Neuronal stem cell (in vitro differentiated cells): ENCODE data around the gene GABBR2.
"Not testable (repeated sequence)": the region's sequence is repeated elsewhere in the genome, so short reads cannot be mapped to it uniquely, and the experiment has no call there.

Experiments
- DNase-seq: peaks from one replicate; pipeline ENCODE4 v3.0.0-alpha.2; 2013; ENCODE audit warnings: low spot score
- H2AFZ ChIP-seq: one replicate; pipeline ENCODE4 v1.6.1; 2013; ENCODE audit warnings: mild to moderate bottlenecking, low read length, inconsistent platforms
- H2AK5ac ChIP-seq: 2 replicates; pipeline ENCODE4 v1.6.1; 2013; ENCODE audit warnings: low read depth, mild to moderate bottlenecking, inconsistent platforms, low read length, moderate library complexity, mixed read lengths
- H2BK120ac ChIP-seq: 2 replicates; pipeline ENCODE4 v1.6.1; 2013; ENCODE audit warnings: low read depth, mild to moderate bottlenecking, inconsistent platforms, low read length, moderate library complexity, mixed read lengths
- H2BK12ac ChIP-seq: one replicate; pipeline ENCODE4 v1.6.1; 2013; ENCODE audit warnings: low read length, inconsistent platforms
- H2BK15ac ChIP-seq: 2 replicates; pipeline ENCODE4 v1.6.1; 2013; ENCODE audit warnings: mild to moderate bottlenecking, low read length, inconsistent platforms, mixed read lengths
- H2BK5ac ChIP-seq: one replicate; pipeline ENCODE4 v1.6.1; 2013; ENCODE audit warnings: inconsistent platforms, mild to moderate bottlenecking, low read length, moderate library complexity
- H3K14ac ChIP-seq: one replicate; pipeline ENCODE4 v1.6.1; 2013; ENCODE audit warnings: low read length, inconsistent platforms
- H3K18ac ChIP-seq: 2 replicates; pipeline ENCODE4 v1.6.1; 2013; ENCODE audit warnings: low read length, inconsistent platforms
- H3K23ac ChIP-seq: 2 replicates; pipeline ENCODE4 v1.6.1; 2013; ENCODE audit warnings: low read depth, mild to moderate bottlenecking, mixed read lengths, low read length, inconsistent platforms; ENCODE audit not compliant: poor library complexity
- H3K27ac ChIP-seq: replicated peaks from 3 replicates; pipeline ENCODE4 v1.5.1; 2013; ENCODE audit warnings: low read length, inconsistent platforms
- H3K27me3 ChIP-seq, 3 experiments: 2 replicates each; pipeline ENCODE4 v1.6.1; 2013; ENCODE audit warnings: low read length in 3 of 3, mild to moderate bottlenecking in 2 of 3, inconsistent platforms in 1 of 3, low read depth in 1 of 3, mixed read lengths in 1 of 3, moderate library complexity in 1 of 3; ENCODE audit not compliant: control insufficient read depth in 3 of 3, insufficient read depth in 3 of 3
- H3K36me3 ChIP-seq, 2 donors: replicated peaks in 1 of 2; 2 replicates each; pipeline ENCODE4 v1.6.1; 2013; ENCODE audit warnings: low read length in 2 of 2; ENCODE audit not compliant: control insufficient read depth in 2 of 2, insufficient read depth in 2 of 2
- H3K4ac ChIP-seq: 2 replicates; pipeline ENCODE4 v1.6.1; 2013; ENCODE audit warnings: inconsistent platforms, mild to moderate bottlenecking, low read length, moderate library complexity
- H3K4me1 ChIP-seq, 2 donors: 1 replicate in 1 of 2; 2 replicates in 1 of 2; pipeline ENCODE4 v1.6.1; 2013; ENCODE audit warnings: low read length in 2 of 2, low read depth in 1 of 2; ENCODE audit not compliant: control insufficient read depth in 2 of 2, insufficient read depth in 1 of 2
- H3K4me2 ChIP-seq: one replicate; pipeline ENCODE4 v1.6.1; 2013; ENCODE audit warnings: mild to moderate bottlenecking, low read length, inconsistent platforms; ENCODE audit not compliant: insufficient read depth, poor library complexity, severe bottlenecking
- H3K4me3 ChIP-seq, 2 donors: 2 replicates each; pipeline ENCODE4 v1.5.1; 2013; ENCODE audit warnings: low read length in 2 of 2, mild to moderate bottlenecking in 2 of 2, inconsistent platforms in 1 of 2, moderate library complexity in 1 of 2
- H3K79me1 ChIP-seq: one replicate; pipeline ENCODE4 v1.6.1; 2013; ENCODE audit warnings: low read depth, mild to moderate bottlenecking, inconsistent platforms, low read length, moderate library complexity
- H3K9ac ChIP-seq: one replicate; pipeline ENCODE4 v1.6.1; 2013; ENCODE audit warnings: mild to moderate bottlenecking, low read depth, low read length, inconsistent platforms; ENCODE audit not compliant: poor library complexity
- H3K9me3 ChIP-seq, 2 donors: replicated peaks in 1 of 2; 2 replicates each; pipeline versions ENCODE3 to v1.6.1; 2013; ENCODE audit warnings: low read length in 2 of 2, mild to moderate bottlenecking in 2 of 2, inconsistent platforms in 1 of 2, low read depth in 1 of 2, mixed read lengths in 1 of 2, moderate library complexity in 1 of 2; ENCODE audit not compliant: control insufficient read depth in 2 of 2, insufficient read depth in 1 of 2
- H4K8ac ChIP-seq: one replicate; pipeline ENCODE4 v1.6.1; 2013; ENCODE audit warnings: low read depth, mild to moderate bottlenecking, inconsistent platforms, low read length, moderate library complexity
- H4K91ac ChIP-seq: one replicate; pipeline ENCODE4 v1.6.1; 2013; ENCODE audit warnings: low read length, low read depth, mild to moderate bottlenecking, inconsistent platforms; ENCODE audit not compliant: poor library complexity
- WGBS, 2 donors: extraction: QIAGEN DNeasy Blood & Tissue Kit; methylation state at CpG; one replicate each; pipeline ENCODE4 v1.1.7; 2013; ENCODE audit warnings: missing lambda C conversion rate in 2 of 2, mixed read lengths in 1 of 2; ENCODE audit not compliant: insufficient read length in 2 of 2, insufficient replicate concordance in 1 of 2; ENCODE audit errors: extremely low coverage in 2 of 2; 5-methylcytosine and 5-hydroxymethylcytosine counted together

GABBR2 gene

GRCh38 chr9:98272083-98272482 is 436.7 kb downstream of the GABBR2 start:
- no peak overlapping the region for H2AK5ac ChIP-seq
- H3K4me3 ChIP-seq = no peak overlapping the region
- H3K27me3 ChIP-seq = peaks cover 0 to 7% (median 0%) of the 10 kb centered on the region in 3 experiments
- H3K23ac ChIP-seq = no peak overlapping the region
- no peak overlapping the region for H3K4ac ChIP-seq
- H2BK5ac ChIP-seq = no peak overlapping the region
- H4K8ac ChIP-seq = no peak overlapping the region
- H3K14ac ChIP-seq = no peak overlapping the region
- H3K9ac ChIP-seq = no peak overlapping the region
- H3K36me3 ChIP-seq = no peaks in the 10 kb centered on the region
- H4K91ac ChIP-seq = no peak overlapping the region
- no peaks in the 10 kb centered on the region for H3K79me1 ChIP-seq
- no peak overlapping the region for H3K27ac ChIP-seq
- no peak overlapping the region for H3K18ac ChIP-seq
- DNase-seq = no peak
- H2BK15ac ChIP-seq = no peak overlapping the region
- no peak overlapping the region for H3K4me2 ChIP-seq
- H2AFZ ChIP-seq = no peak overlapping the region
- WGBS, 2 donors = no CpG with 5 or more reads among the region's 3 CpGs
- H2BK12ac ChIP-seq = no peak overlapping the region
- no peak overlapping the region for H2BK120ac ChIP-seq
- no peaks in the 10 kb centered on the region for H3K9me3 ChIP-seq
- H3K4me1 ChIP-seq = peaks cover 6 to 8% of the 10 kb centered on the region in 2 donors

- Histone ChIP-seq H4K8ac (no peak overlapping the region), H2BK12ac (no peak overlapping the region), H2BK120ac (no peak overlapping the region), H3K14ac (no peak overlapping the region), H3K4ac (no peak overlapping the region), H3K27me3 (peaks cover 0 to 7% (median 0%) of the 10 kb centered on the region in 3 experiments), H3K4me1 (peaks cover 6 to 8% of the 10 kb centered on the region in 2 donors), H3K4me2 (no peak overlapping the region), H2AFZ (no peak overlapping the region), H3K27ac (no peak overlapping the region), H2AK5ac (no peak overlapping the region), H3K9me3 (no peaks in the 10 kb centered on the region), H4K91ac (no peak overlapping the region), H3K4me3 (no peak overlapping the region), H3K79me1 (no peaks in the 10 kb centered on the region), H3K23ac (no peak overlapping the region), H3K18ac (no peak overlapping the region), H3K36me3 (no peaks in the 10 kb centered on the region), H2BK15ac (no peak overlapping the region), H3K9ac (no peak overlapping the region), H2BK5ac (no peak overlapping the region)
- no peak for DNase-seq
- no CpG with 5 or more reads among the region's 3 CpGs for WGBS, 2 donors
These were observed 437.3 kb downstream of the GABBR2 start for GRCh38 chr9:98271479-98271878.

- H3K14ac ChIP-seq = not testable (repeated sequence)
These were observed 438.5 kb downstream of the GABBR2 start for GRCh38 chr9:98270284-98270683.

GRCh38 chr9:98269652-98270051 is 439.1 kb downstream of the GABBR2 start:
- not testable (repeated sequence) for H4K91ac ChIP-seq, H3K27ac ChIP-seq

More at GRCh38 chr9:98270284-98270683, 438.5 kb downstream of the GABBR2 start:
- not testable (repeated sequence) for H4K91ac ChIP-seq, H3K9ac ChIP-seq, H3K27ac ChIP-seq, DNase-seq, H2BK5ac ChIP-seq, H3K18ac ChIP-seq, H2AK5ac ChIP-seq, H2BK15ac ChIP-seq, H4K8ac ChIP-seq, H2BK120ac ChIP-seq, H3K9me3 ChIP-seq, H3K79me1 ChIP-seq, H3K23ac ChIP-seq, H3K4ac ChIP-seq, H3K27me3 ChIP-seq, H3K4me2 ChIP-seq, H3K36me3 ChIP-seq, H2AFZ ChIP-seq, H3K4me3 ChIP-seq, H3K4me1 ChIP-seq, H2BK12ac ChIP-seq
- no CpG with 5 or more reads among the region's 11 CpGs for WGBS, 2 donors

More at GRCh38 chr9:98269652-98270051, 439.1 kb downstream of the GABBR2 start:
- H2AK5ac ChIP-seq, H3K27me3 ChIP-seq, H3K4me3 ChIP-seq, H2BK120ac ChIP-seq, H3K23ac ChIP-seq, H2BK15ac ChIP-seq, H3K4me2 ChIP-seq, H2BK5ac ChIP-seq, H3K79me1 ChIP-seq, H3K9me3 ChIP-seq, DNase-seq, H4K8ac ChIP-seq, H3K4ac ChIP-seq, H3K9ac ChIP-seq, H2BK12ac ChIP-seq, H2AFZ ChIP-seq, H3K18ac ChIP-seq, H3K36me3 ChIP-seq, H3K4me1 ChIP-seq, H3K14ac ChIP-seq: not testable (repeated sequence)
- WGBS, 2 donors = no CpG with 5 or more reads among the region's 10 CpGs
